Thyroid gland (tissue), 4 donors: Measurements from ENCODE around the gene PTEN. TPM values are rescaled to one million over a fixed set of nuclear protein-coding genes. Genes with fewer than 3 reads are reported as not detected.

Experiments
- DNase-seq, 2 donors: peaks; one replicate each; pipeline ENCODE4 v3.0.0-alpha.2; 2019
- H3K27ac ChIP-seq, 3 donors: fragments of 200-600 bp; sonication (generic); 1 replicate in 2 of 3; 2 replicates in 1 of 3; pipeline ENCODE4 v1.5.1; 2016 to 2019; ENCODE audit warnings: mild to moderate bottlenecking in 1 of 3, moderate library complexity in 1 of 3
- H3K27me3 ChIP-seq: fragments of 200-600 bp; sonication (generic); one replicate; pipeline ENCODE4 v1.5.1; 2019
- H3K36me3 ChIP-seq, 2 donors: fragments of 200-600 bp; sonication (generic); one replicate each; pipeline ENCODE4 v1.5.1; 2016 to 2019
- H3K4me1 ChIP-seq, 2 donors: fragments of 200-600 bp; sonication (generic); one replicate each; pipeline ENCODE4 v1.5.1; 2017 to 2019
- H3K4me3 ChIP-seq, 3 donors: fragments of 200-600 bp; sonication (generic); replicated peaks in 1 of 3; 1 replicate in 2 of 3; 2 replicates in 1 of 3; pipeline ENCODE4 v1.5.1; 2016; ENCODE audit warnings: mild to moderate bottlenecking in 1 of 3
- H3K9me3 ChIP-seq: fragments of 200-600 bp; sonication (generic); one replicate; pipeline ENCODE4 v1.5.1; 2017
- POLR2A ChIP-seq, 2 donors: fragments of 450-650 bp; IDR thresholded peaks; one replicate each; pipeline ENCODE4 v1.6.1; 2017; ENCODE audit warnings: antibody characterized with exemption in 2 of 2, mild to moderate bottlenecking in 2 of 2, moderate library complexity in 1 of 2
- WGBS, 2 donors: methylation state at CpG; one replicate each; pipeline ENCODE4 v1.1.5; 2017; 5-methylcytosine and 5-hydroxymethylcytosine counted together
- intact Hi-C: fragments of 100-400 bp; cut with DNase I; formaldehyde crosslinking; loops from one replicate; pipeline ENCODE4 v1.15.1; 2023
- total RNA-seq, 4 donors: library from RNA; depleted of rRNA; stranded (reverse); fragments of >200 nt; gene quantifications; one replicate each; pipeline ENCODE4 v1.2.3, GENCODE V29; 2016
- TF ChIP-seq, protein P1 (sequence below), 6 experiments: fragments of 200-600 bp in 3 of 6; fragments of 450-650 bp in 3 of 6; sonication (generic) in 3 of 6; IDR thresholded peaks; one replicate each; pipeline ENCODE4 v1.5.1; 2016 to 2019; ENCODE audit warnings: antibody characterized with exemption in 6 of 6, mild to moderate bottlenecking in 2 of 6, inconsistent platforms in 1 of 6, moderate library complexity in 1 of 6

The PTEN gene
- total RNA-seq, 4 donors from 2014 or later = 112 to 183 (median 150) TPM

DNA sequence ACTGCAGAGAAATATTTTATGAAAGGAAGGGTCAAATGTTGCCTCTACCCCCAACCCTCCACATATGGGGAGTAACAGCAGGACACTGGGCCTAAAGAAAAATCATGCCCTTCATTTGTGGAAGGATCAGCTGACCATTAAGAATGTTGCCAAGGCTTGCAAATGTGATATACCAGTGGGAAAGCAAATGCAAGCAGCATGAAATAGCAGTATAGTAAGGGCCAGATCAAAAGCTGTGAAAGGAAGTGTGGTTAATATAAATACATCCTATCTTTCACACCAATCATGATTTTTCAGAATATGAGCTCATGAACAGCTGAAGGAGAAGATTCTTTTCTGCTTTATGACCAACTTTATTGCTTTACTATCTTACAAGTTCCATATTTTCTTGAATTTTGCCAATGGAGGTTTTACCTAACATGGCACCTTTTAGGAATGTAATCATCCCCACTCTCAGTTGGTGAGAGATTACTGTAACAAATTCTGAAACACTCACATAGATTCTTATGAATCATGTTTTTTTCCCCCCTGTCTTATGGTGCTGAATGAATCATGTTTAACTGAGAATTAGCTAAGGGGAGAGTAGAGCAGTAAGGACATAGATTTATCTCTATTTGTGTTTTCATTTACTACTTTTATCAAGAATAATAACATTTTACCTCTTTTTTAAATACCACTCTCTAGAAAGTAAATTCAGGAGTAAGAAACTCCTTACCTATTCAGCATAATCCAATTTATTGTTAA lies 33.3 kb upstream of the PTEN start:
- Histone ChIP-seq H3K4me1 (no peaks in the 10 kb centered on the region), H3K27ac (no peak overlapping the region), H3K27me3 (no peaks in the 10 kb centered on the region), H3K9me3 (no peaks in the 10 kb centered on the region), H3K36me3 (no peaks in the 10 kb centered on the region), H3K4me3 (no peak overlapping the region)
- DNase-seq = no peak
- TF ChIP-seq POLR2A (IDR thresholded peaks at IDR 0.05) = no peak
- TF ChIP-seq, protein P1, sequence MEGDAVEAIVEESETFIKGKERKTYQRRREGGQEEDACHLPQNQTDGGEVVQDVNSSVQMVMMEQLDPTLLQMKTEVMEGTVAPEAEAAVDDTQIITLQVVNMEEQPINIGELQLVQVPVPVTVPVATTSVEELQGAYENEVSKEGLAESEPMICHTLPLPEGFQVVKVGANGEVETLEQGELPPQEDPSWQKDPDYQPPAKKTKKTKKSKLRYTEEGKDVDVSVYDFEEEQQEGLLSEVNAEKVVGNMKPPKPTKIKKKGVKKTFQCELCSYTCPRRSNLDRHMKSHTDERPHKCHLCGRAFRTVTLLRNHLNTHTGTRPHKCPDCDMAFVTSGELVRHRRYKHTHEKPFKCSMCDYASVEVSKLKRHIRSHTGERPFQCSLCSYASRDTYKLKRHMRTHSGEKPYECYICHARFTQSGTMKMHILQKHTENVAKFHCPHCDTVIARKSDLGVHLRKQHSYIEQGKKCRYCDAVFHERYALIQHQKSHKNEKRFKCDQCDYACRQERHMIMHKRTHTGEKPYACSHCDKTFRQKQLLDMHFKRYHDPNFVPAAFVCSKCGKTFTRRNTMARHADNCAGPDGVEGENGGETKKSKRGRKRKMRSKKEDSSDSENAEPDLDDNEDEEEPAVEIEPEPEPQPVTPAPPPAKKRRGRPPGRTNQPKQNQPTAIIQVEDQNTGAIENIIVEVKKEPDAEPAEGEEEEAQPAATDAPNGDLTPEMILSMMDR (IDR thresholded peaks at IDR 0.05) = no peak
- intact Hi-C loops = no loop called here

DNA sequence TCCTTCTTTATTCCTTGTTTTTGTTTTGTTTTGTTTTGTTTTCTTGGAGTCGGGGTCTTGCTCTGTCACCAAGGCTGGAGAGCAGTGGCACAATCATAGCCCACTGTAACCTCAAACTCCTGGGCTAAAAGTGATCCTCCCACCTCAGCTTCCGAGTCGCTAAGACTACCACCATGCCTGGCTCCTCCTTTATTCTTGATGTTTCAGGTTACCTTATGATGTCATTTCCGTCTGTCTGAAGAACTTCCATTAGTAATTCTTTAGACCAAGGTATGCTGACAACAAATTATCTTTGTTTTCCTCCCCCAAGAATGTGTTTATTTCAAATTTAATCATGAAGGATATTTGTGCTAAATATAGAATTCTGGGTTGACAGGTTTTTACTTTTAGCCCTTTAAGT lies 27.3 kb upstream of the PTEN start:
- intact Hi-C loops = no loop called here
- 88 to 92% methylated on average over 4 of the region's 4 CpGs for WGBS, 2 donors
- H3K36me3 ChIP-seq = no peaks in the 10 kb centered on the region
- no peak overlapping the region for H3K27ac ChIP-seq
- H3K9me3 ChIP-seq = no peaks in the 10 kb centered on the region
- no peaks in the 10 kb centered on the region for H3K27me3 ChIP-seq
- H3K4me3 ChIP-seq = no peak overlapping the region
- DNase-seq = no peak
- no peak for TF ChIP-seq POLR2A (IDR thresholded peaks at IDR 0.05)
- TF ChIP-seq, protein P1 (IDR thresholded peaks at IDR 0.05) = no peak
- no peaks in the 10 kb centered on the region for H3K4me1 ChIP-seq

DNA sequence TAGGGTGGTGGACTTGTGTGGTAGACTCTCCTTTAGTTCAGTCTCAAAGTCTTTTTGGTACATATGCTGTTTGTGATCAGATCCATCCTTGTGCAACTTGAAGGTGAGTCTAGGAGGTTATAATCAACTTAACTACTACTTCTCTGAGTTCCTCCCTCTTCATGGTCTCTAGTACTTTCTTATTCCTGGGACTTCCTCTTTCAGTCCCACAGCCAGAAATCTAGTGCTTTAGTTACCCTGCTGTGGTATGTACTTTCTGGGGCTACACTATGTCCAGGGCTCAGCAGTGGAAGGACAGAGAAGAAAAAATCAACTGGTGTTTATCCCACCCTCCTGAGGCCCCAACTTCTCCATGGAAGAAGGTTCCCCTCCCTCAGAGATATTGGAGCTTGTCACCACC lies 26.0 kb upstream of the PTEN start:
- no peaks in the 10 kb centered on the region for H3K4me1 ChIP-seq
- no peaks in the 10 kb centered on the region for H3K27me3 ChIP-seq
- no peak for DNase-seq
- no peak overlapping the region for H3K27ac ChIP-seq
- H3K4me3 ChIP-seq = no peak overlapping the region
- no peaks in the 10 kb centered on the region for H3K9me3 ChIP-seq
- intact Hi-C loops = no loop called here
- no peaks in the 10 kb centered on the region for H3K36me3 ChIP-seq
- TF ChIP-seq, protein P1 (IDR thresholded peaks at IDR 0.05) = no peak
- TF ChIP-seq POLR2A (IDR thresholded peaks at IDR 0.05) = no peak

DNA sequence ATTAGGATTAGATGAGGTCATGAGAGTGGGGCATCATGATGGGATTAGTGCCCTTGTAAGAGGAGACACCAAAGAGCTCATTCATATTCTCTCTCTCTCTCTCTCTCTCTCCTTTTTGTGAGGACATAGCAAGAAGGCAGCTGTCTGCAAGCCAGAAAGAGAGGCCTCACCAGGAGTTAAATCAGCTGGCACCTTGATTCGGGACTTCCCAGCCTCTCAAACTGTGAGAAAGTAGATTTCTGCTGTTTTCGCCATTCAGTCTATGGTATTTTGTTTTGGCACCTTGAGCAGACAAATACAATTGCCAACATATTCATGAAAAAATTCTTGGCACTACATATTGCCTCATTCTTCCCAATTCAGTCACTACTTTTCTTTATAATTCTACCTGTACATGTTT lies 24.8 kb upstream of the PTEN start:
- Histone ChIP-seq H3K27ac (no peak overlapping the region), H3K4me1 (no peaks in the 10 kb centered on the region), H3K36me3 (no peaks in the 10 kb centered on the region), H3K9me3 (no peaks in the 10 kb centered on the region), H3K4me3 (no peak overlapping the region), H3K27me3 (no peaks in the 10 kb centered on the region)
- TF ChIP-seq, protein P1 (IDR thresholded peaks at IDR 0.05) = no peak
- TF ChIP-seq POLR2A (IDR thresholded peaks at IDR 0.05) = no peak
- WGBS, 2 donors = 89 to 90% methylated on average over 2 of the region's 2 CpGs
- intact Hi-C loops = no loop called here
- no peak for DNase-seq

DNA sequence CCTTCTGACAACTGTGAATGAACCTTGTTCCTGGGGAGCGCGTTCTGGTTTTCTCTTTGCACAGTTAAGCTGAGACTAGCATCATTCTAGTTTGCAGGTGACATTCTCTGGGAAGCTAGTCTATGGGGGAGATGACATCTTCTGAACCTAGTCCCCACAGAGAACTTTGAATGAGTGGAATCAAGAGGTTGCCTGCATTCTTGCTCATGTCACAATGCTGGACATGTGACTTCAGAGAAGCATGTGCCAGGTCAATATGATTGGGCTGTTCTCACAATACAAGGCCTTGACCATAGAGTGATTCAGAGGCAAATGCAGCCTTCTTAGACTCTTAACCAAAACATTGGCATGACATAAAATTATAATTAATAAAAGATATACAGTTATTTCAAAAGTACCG lies 22.2 kb upstream of the PTEN start:
- H3K27ac ChIP-seq = no peak overlapping the region
- no peak overlapping the region for H3K4me3 ChIP-seq
- H3K9me3 ChIP-seq = no peaks in the 10 kb centered on the region
- H3K36me3 ChIP-seq = no peaks in the 10 kb centered on the region
- no peaks in the 10 kb centered on the region for H3K27me3 ChIP-seq
- H3K4me1 ChIP-seq = no peaks in the 10 kb centered on the region
- 95 to 99% methylated on average over 3 of the region's 3 CpGs for WGBS, 2 donors
- TF ChIP-seq, protein P1 (IDR thresholded peaks at IDR 0.05) = no peak
- TF ChIP-seq POLR2A (IDR thresholded peaks at IDR 0.05) = no peak
- DNase-seq = no peak
- intact Hi-C loops = no loop called here
